SJCRH30 (cell line): ENCODE measurements around the gene SMURF2. TPM values are rescaled to one million over a fixed set of nuclear protein-coding genes. Genes with fewer than 3 reads are reported as not detected.
A peak's percentile ranks its signal among the peaks of the same experiment; 100 is the strongest.

Experiments
- DNase-seq, 2 experiments: peaks; one replicate each; pipeline ENCODE4 v3.0.0-alpha.2; 2015 to 2020
- H3K27ac ChIP-seq: fragments of 250-450 bp; sonication (Bioruptor Pico); 2 replicates; pipeline ENCODE4 v1.5.1; 2020; ENCODE audit warnings: mild to moderate bottlenecking, moderate library complexity
- H3K27me3 ChIP-seq: fragments of 250-450 bp; sonication (Bioruptor Pico); 2 replicates; pipeline ENCODE4 v1.5.1; 2020; ENCODE audit warnings: mild to moderate bottlenecking, moderate library complexity
- H3K36me3 ChIP-seq: fragments of 250-450 bp; sonication (Bioruptor Pico); 2 replicates; pipeline ENCODE4 v1.5.1; 2020; ENCODE audit warnings: mild to moderate bottlenecking, moderate library complexity
- H3K4me1 ChIP-seq: fragments of 250-450 bp; sonication (Bioruptor Pico); 2 replicates; pipeline ENCODE4 v1.5.1; 2020; ENCODE audit warnings: mild to moderate bottlenecking, moderate library complexity
- H3K4me3 ChIP-seq: fragments of 250-450 bp; sonication (Bioruptor Pico); 2 replicates; pipeline ENCODE4 v1.5.1; 2020; ENCODE audit warnings: mild to moderate bottlenecking, moderate library complexity
- H3K9me3 ChIP-seq: fragments of 250-450 bp; sonication (Bioruptor Pico); replicated peaks from 2 replicates; pipeline ENCODE4 v1.5.1; 2020; ENCODE audit warnings: mild to moderate bottlenecking, moderate library complexity
- total RNA-seq: library from RNA; depleted of rRNA; stranded (reverse); fragments of >200 nt; shearing (Covaris generic); gene quantifications from 2 replicates; pipeline ENCODE4 v1.2.3, GENCODE V29; 2014

Gene SMURF2
- total RNA-seq, 1 experiment from 2014 or later: 26.3 TPM

DNA sequence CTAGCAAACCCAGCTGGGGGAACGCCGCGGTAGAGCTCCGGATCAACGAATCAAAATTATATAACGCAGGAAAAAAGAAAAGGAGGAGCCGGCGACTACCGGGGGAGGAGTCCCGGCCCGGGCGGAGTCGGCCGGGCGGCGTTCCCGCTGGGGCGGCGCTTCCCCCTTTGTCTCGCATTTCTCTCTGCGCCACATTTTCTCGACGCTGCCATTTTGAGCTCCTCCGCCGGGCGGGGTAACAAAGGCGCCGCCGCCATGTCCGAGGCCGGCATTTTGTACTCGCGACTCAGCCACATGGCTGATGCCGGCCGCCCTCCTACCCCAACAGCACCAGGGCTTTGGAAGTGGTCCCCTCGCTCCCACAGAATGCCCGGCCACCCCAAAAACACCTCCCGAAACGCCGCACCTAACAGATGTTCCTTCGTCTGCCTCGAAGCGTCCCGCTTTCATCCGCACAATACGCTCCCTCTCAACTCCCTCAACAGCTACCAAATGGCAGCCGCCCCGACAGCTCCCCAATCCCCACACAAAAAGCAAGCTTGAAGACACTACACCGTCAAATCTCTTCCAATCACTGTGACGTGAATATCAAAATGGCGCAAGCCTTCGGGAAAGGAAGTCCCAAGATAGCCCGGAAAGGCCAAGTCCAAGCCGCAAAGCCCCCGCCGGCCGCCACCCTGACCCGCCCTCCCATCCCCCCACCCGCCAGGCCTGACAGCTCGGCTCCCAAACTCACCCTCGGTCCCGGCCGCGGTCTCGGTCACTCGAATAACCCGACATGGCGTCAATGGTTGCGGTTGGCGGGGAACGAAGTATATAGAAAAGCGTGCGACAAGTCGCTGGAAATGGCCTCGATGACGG lies 156.5 kb downstream of the SMURF2 start:
- H3K9me3 ChIP-seq: no peaks in the 10 kb centered on the region
- peak overlapping the region; percentile 100 for H3K4me3 ChIP-seq
- no peaks in the 10 kb centered on the region for H3K27me3 ChIP-seq
- H3K27ac ChIP-seq: peak overlapping the region; percentile 100
- DNase-seq: peak; percentile 79 to 83
- H3K36me3 ChIP-seq: peaks cover 56% of the 10 kb centered on the region
- H3K4me1 ChIP-seq: peaks cover 13% of the 10 kb centered on the region

DNA sequence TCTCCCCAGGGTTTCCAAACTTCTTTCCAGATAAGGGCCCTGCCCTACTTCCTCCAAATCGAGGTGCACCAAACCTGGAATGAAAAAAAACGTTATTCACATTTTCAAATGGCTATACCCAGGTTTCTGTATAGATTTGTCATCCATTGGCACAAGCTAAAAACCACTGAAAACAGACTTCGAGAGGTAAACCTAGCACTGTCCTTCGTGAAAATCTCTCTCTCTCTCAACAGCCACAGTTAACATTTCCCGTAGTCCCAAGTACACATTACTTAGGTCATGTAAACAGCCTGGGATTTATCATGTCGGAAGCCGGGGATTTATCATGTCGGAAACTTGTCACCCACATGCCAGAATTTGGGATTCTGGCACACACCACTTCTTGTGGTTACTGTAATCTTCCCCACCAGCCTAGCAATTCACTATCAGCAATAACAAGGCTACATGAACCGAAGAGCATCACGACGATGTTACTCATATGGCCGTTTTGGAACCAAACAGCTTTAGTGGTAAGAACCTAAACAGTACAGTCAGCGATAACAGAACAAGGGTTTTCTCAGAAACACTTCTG lies 157.3 kb downstream of the SMURF2 start:
- no peaks in the 10 kb centered on the region for H3K27me3 ChIP-seq
- peak overlapping the region; percentile 100 for H3K27ac ChIP-seq
- no peak for DNase-seq
- peaks cover 13% of the 10 kb centered on the region for H3K4me1 ChIP-seq
- H3K36me3 ChIP-seq: peaks cover 59% of the 10 kb centered on the region
- no peaks in the 10 kb centered on the region for H3K9me3 ChIP-seq
- peak overlapping the region; percentile 100 for H3K4me3 ChIP-seq

DNA sequence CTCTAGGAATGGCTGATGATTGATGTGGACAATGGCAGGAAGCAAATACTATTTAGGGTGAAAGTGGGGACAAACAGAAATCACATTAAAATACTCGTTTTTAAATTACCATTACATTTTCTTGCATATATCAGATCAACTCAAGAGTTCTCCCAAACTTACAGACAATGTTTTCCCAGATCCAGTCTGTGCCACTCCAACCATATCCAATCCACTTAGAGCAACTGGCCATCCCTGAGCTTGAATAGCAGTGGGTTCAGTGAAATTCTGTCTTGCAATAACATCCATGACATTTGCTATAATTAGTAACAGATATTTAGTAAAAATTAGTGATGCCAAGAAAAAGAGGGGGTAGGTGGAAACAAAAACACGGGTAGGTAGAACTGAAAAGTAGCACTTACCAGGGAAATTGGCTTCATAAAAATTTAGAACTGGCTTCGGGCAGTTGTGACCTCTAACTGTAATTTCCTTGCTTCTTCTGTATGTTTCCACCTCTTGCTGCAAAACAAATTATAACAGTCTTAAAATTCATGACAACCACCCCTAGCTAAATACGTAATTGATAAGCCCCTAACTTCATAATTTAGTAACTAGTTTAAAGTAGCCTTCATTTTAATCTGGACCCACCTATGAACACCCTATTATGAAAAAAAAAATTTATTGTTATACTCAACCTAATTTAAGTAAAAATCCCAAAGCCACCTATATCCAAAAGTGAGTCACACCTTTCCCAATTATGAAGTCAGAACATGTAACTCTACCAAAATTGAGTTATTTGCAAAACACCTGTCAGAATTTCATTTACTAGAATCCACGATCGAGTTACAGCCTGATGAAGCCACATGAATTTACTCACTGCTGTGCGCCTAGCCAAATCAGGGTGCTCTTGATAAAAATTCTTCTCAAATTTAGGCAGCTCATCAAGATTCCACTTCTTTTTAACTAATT lies 158.0 kb downstream of the SMURF2 start:
- H3K4me3 ChIP-seq: peak overlapping the region; percentile 100
- H3K27ac ChIP-seq: peak overlapping the region; percentile 100
- no peak for DNase-seq
- H3K36me3 ChIP-seq: peaks cover 65% of the 10 kb centered on the region
- no peaks in the 10 kb centered on the region for H3K27me3 ChIP-seq
- H3K4me1 ChIP-seq: peaks cover 13% of the 10 kb centered on the region
- H3K9me3 ChIP-seq: no peaks in the 10 kb centered on the region

GRCh38 chr17:64503341-64503740 lies 158.8 kb downstream of the SMURF2 start:
- no peak for DNase-seq
- no peak overlapping the region; the same call in 1 of the 2 replicates for H3K4me3 ChIP-seq
- no peaks in the 10 kb centered on the region for H3K27me3 ChIP-seq
- H3K36me3 ChIP-seq: peaks cover 72% of the 10 kb centered on the region
- H3K27ac ChIP-seq: peak overlapping the region; percentile 100; the same call in 1 of the 2 replicates
- no peaks in the 10 kb centered on the region for H3K9me3 ChIP-seq
- H3K4me1 ChIP-seq: peaks cover 13% of the 10 kb centered on the region

DNA sequence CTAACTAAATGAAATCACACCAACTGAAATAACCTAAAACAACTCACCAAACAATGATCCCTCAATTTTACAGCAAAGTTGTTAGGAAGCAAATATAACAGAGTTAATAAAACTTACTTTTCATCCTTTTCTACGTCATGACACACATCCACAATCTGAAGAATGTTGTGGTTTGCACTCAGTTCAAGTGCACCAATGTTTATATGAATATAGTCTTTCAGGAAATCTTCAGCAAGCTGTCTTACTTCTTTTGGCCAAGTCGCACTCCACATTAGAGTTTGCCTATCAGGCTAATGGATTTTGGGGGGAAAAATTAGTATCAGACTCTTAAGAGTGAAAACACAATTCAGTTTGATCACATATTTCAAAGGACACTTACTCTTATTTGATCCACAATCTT lies 159.3 kb downstream of the SMURF2 start:
- no peak overlapping the region for H3K4me3 ChIP-seq
- no peaks in the 10 kb centered on the region for H3K27me3 ChIP-seq
- no peak for DNase-seq
- peaks cover 78% of the 10 kb centered on the region for H3K36me3 ChIP-seq
- H3K27ac ChIP-seq: no peak overlapping the region
- peaks cover 17% of the 10 kb centered on the region for H3K4me1 ChIP-seq
- H3K9me3 ChIP-seq: no peaks in the 10 kb centered on the region

DNA sequence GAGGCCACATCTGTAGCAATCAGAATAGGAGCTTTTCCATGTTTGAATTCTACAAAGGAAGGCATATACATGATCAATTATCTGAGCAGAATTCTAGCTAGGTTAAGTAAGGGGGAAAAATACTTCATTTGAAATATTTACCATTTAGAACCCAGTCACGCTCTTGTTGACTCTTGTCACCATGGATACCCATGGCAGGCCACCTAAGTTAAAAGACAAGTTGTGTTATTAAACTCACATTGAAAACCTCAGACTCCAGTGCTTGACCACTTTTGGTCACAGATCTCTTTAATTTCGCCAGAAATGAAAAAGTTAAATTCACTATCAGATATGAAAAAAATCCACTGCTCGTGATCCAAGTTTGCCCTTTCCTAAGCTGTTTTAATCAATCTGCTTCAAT lies 160.1 kb downstream of the SMURF2 start:
- DNase-seq: no peak
- Histone ChIP-seq H3K36me3 (peaks cover 79% of the 10 kb centered on the region), H3K27ac (no peak overlapping the region)

DNA sequence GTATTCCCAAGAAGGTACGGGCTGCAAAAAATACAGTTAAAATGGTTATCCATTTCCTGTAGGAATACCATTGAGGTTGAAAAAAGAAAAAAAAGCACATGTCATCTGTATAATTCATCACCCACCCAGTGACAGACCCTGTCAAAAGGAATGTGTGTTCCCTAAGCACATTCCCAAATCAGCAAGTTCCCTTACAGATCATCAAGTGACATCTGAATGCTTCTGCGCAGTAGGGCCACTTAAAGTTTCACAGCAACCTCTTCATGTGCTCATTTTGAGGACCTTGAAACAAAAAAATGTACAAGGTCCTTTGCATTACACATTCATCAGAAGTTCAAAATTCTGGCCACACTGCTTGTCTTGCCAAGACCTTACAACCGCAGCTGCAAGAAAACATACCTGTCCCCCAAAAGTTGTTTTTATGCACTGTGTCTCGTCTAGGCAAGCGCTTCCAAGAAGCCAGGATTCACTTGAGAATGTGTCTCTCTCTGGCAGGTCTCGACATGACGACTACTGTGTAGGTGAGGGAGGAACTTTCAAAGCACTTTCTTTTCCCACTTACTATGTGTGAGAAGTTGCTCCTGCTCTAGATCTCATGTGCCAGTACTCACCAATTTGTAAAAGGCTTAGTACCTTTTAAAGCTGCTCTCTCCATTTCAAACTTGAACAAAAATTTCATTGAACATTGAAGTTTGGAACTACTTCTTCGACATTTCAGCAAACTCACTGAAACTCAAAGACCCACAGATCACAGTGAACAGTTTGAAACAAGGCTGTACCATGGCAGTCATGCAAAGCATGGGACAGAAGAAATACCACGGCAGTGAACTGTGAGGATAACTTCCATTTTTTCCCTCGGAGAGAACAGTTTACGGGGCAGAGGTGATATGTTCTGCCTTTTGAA lies 161.0 kb downstream of the SMURF2 start:
- Histone ChIP-seq H3K4me3 (no peak overlapping the region), H3K4me1 (peaks cover 19% of the 10 kb centered on the region), H3K36me3 (peaks cover 79% of the 10 kb centered on the region), H3K9me3 (no peaks in the 10 kb centered on the region), H3K27me3 (no peaks in the 10 kb centered on the region), H3K27ac (no peak overlapping the region)
- DNase-seq: no peak

More for the DNA sequence above, 160.1 kb downstream of the SMURF2 start:
- Histone ChIP-seq H3K9me3 (no peaks in the 10 kb centered on the region), H3K27me3 (no peaks in the 10 kb centered on the region), H3K4me3 (no peak overlapping the region), H3K4me1 (peaks cover 19% of the 10 kb centered on the region)

DNA sequence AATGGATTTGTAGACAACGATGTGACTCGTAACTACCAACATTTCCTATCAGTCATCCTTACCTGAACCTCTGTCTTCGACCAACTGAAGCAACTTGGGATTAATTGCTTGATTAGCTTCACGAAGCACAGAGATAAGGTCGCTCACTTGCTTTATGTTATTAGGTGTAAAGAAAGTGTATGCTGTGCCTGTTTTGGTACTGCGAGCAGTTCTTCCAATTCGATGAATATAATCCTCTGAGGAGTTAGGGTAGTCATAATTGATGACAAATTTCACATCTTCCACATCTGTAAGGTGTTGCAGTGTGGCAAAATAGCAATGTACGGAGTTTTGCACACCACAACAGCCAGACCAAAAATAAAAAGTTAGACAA lies 161.6 kb downstream of the SMURF2 start:
- H3K4me3 ChIP-seq: no peak overlapping the region
- H3K9me3 ChIP-seq: no peaks in the 10 kb centered on the region
- H3K27me3 ChIP-seq: no peaks in the 10 kb centered on the region
- H3K36me3 ChIP-seq: peaks cover 77% of the 10 kb centered on the region
- H3K4me1 ChIP-seq: peaks cover 19% of the 10 kb centered on the region
- no peak overlapping the region for H3K27ac ChIP-seq
- no peak for DNase-seq

- Histone ChIP-seq H3K4me3 (no peak overlapping the region), H3K36me3 (peaks cover 73% of the 10 kb centered on the region), H3K27ac (no peak overlapping the region), H3K9me3 (no peaks in the 10 kb centered on the region), H3K27me3 (no peaks in the 10 kb centered on the region), H3K4me1 (peaks cover 19% of the 10 kb centered on the region)
- DNase-seq: no peak
Measured at GRCh38 chr17:64499805-64500486, 162.2 kb downstream of the SMURF2 start.

DNA sequence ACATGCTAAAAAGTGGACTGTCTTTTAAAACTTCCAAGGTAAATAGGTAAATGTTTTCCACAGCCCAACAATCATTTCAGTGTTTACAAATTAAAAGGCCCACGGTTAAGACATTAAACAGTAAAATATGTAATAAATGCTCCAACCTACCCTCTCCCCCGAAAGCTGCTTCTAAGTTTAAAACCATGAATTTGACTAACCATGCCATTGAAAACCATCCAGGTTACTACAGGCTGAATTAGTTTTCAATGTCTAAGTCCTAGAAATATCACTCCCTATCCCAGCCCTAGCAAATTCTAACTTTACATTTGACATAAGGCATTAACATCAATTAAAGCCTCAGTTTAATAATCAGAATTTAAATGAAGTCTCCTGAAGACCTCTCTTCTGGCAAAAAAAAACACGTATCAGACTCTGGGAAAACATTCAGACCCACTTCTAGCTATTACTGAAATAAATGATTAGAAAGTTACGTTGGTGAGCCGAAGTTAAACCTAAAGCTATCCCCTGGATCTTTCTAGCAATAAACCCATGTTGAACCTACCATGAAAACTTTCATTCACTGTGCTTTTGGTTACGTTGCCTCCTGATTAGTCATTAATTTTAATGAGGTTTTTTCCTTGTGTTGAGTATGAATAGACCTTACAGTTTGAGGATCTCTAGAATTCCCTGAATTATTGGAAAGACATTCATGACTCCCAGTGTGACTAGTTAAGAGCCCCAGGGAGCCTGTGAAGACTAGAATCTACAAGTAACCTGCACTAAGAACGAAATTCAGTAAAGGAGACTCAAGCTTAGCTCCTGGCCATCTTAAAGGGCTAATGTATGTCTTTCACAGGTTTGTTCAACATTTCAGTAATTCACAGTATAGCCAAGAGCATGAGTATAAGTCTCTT lies 163.6 kb downstream of the SMURF2 start:
- peaks cover 59% of the 10 kb centered on the region for H3K36me3 ChIP-seq
- no peaks in the 10 kb centered on the region for H3K9me3 ChIP-seq
- DNase-seq: peak in 1 of 2 experiments; percentile 19
- no peak overlapping the region for H3K4me3 ChIP-seq
- no peak overlapping the region for H3K27ac ChIP-seq
- H3K4me1 ChIP-seq: peaks cover 9% of the 10 kb centered on the region; the same call in 1 of the 2 replicates
- no peaks in the 10 kb centered on the region for H3K27me3 ChIP-seq

DNA sequence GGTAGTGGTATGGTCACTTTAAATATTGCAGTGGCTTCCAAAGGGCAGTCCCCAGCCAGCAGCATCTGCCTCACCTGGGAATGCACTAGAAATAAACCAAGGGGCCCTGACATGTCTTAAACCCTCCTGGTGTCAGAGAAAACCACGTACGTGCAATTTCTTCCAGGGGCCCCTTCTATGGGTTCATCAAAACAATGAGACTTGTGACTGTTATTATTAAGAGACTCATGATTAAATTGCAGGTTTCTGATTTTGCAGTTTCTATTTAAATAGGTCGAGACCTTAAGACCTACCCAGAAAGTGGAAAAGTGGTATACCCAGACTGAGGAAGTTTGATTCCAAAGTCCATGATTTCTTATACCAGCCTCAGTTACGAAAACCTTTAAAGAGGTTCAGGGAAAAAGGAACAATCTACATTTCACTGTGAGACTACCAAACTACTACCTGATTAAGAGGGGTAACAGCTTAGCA lies 164.5 kb downstream of the SMURF2 start:
- peak overlapping the region; percentile 91 for H3K27ac ChIP-seq
- H3K36me3 ChIP-seq: peaks cover 56% of the 10 kb centered on the region
- peak overlapping the region; percentile 71 for H3K4me3 ChIP-seq
- peaks cover 6% of the 10 kb centered on the region; the same call in 1 of the 2 replicates for H3K4me1 ChIP-seq
- no peak for DNase-seq
- H3K27me3 ChIP-seq: no peaks in the 10 kb centered on the region
- H3K9me3 ChIP-seq: no peaks in the 10 kb centered on the region

GRCh38 chr17:64496786-64497564 lies 165.1 kb downstream of the SMURF2 start, which contains the start of gene POLG2:
Gene POLG2, minus strand, starts transcription at chr17:64497054. Its CDS starts 86 bp downstream, at chr17:64496968.
- Histone ChIP-seq H3K4me3 (peak within 1 kb of the TSS; percentile 71), H3K27ac (peak within 1 kb of the TSS; percentile 91), H3K9me3 (no peaks in the 10 kb centered on the region), H3K4me1 (peaks cover 6% of the 10 kb centered on the region; the same call in 1 of the 2 replicates), H3K27me3 (no peaks in the 10 kb centered on the region), H3K36me3 (peaks cover 56% of the 10 kb centered on the region)
- peak; percentile 94 for DNase-seq
